ENCODE measurements around the gene BET1. TPM values are rescaled to one million over a fixed set of nuclear protein-coding genes. Genes with fewer than 3 reads are reported as not detected.

The BET1 gene
- polyA plus RNA-seq, 1 of the 3 experiments (the other 2 are of a cell fraction) = 20.1 TPM

- TF ChIP-seq YY1 (IDR thresholded peaks at IDR 0.05; ENCODE audit: low read depth) (0 out of 2 replicates have a peak, but pooled peaks have one; percentile 27), CHD2 (IDR thresholded peaks at IDR 0.05; ENCODE audit: low read length, partially characterized antibody) (no peak), FOXJ3 (CRISPR knock-in tag; IDR thresholded peaks at IDR 0.05) (no peak), GATA2 (CRISPR knock-in tag; IDR thresholded peaks at IDR 0.05) (0 out of 2 replicates have a peak, but pooled peaks have one; percentile 22), NRF1 (IDR thresholded peaks at IDR 0.05; ENCODE audit: low read depth, low read length) (no peak)
Observed at GRCh38 chr7:93958216-93958615, 45.9 kb downstream of the BET1 start (continued).

GRCh38 chr7:93957767-93958166, 46.4 kb downstream of the BET1 start:
- H2AFZ ChIP-seq (ENCODE audit: low read depth) = peak overlapping the region; percentile 20
- no peaks in the 10 kb centered on the region for H3K79me2 ChIP-seq (ENCODE audit: insufficient read depth)
- H3F3A ChIP-seq (replicated peaks; ENCODE audit: insufficient read depth) = peaks cover 3% of the 10 kb centered on the region
- no peaks in the 10 kb centered on the region for H3K27me3 ChIP-seq (ENCODE audit: insufficient read depth)
- 80% methylated on average over 1 of the region's 1 CpG for WGBS (ENCODE audit: low lambda C conversion rate)
- ChIA-PET CTCF (interaction anchor here (1.5 to 2.3 kb wide), 2 partner anchors 29 to 320 kb away, joined by 3 to 6 read pairs; no protein-coding TSS in a partner anchor), POLR2A (no interaction called here)
- peaks cover 10 to 23% of the 10 kb centered on the region in 2 experiments; a peak in 3 of 4 replicates for H3K4me1 ChIP-seq (ENCODE audit: control insufficient read depth in 1 of 2, insufficient read depth in 2 of 2, low read depth in 1 of 2, low read length in 1 of 2)
- no peaks in the 10 kb centered on the region for H3K36me3 ChIP-seq (replicated peaks in 1 of 2; ENCODE audit: control insufficient read depth in 1 of 2, insufficient read depth in 2 of 2, low read length in 1 of 2)
- H3K9me3 ChIP-seq = no peaks in the 10 kb centered on the region
- H3K4me3 ChIP-seq (ENCODE audit: low read depth in 2 of 2, low read length in 1 of 2) = peak overlapping the region in 1 of 2 experiments; percentile 2; a peak in 2 of 4 replicates
- TF ChIP-seq SMC3 (IDR thresholded peaks at IDR 0.05; ENCODE audit: low read depth, low read length) (no peak), RCOR1 (IDR thresholded peaks at IDR 0.05; ENCODE audit: low read length) (no peak), RFX5 (IDR thresholded peaks at IDR 0.05; ENCODE audit: low read length) (no peak), NRF1 (IDR thresholded peaks at IDR 0.05; ENCODE audit: low read depth, low read length) (no peak), PBX3 (IDR thresholded peaks at IDR 0.05) (peak; percentile 44; the same call in 1 of the 2 replicates), EZH2phosphoT487 (IDR thresholded peaks at IDR 0.05; ENCODE audit: borderline replicate concordance, low read depth) (no peak), FOXJ3 (CRISPR knock-in tag; IDR thresholded peaks at IDR 0.05) (no peak), TCF12 (IDR thresholded peaks at IDR 0.05) (0 out of 2 replicates have a peak, but pooled peaks have one; percentile 10)
- H4K20me1 ChIP-seq (ENCODE audit: insufficient read depth) = no peaks in the 10 kb centered on the region
- DNase-seq = no peak
- H3K27ac ChIP-seq (ENCODE audit: low read depth in 2 of 2, low read length in 1 of 2) = peak overlapping the region; percentile 27 to 80
- H3K9me2 ChIP-seq = no peaks in the 10 kb centered on the region
- H3K4me2 ChIP-seq = peak overlapping the region; percentile 52
- no peak overlapping the region; the same call in 1 of the 2 replicates for H3K9ac ChIP-seq

GRCh38 chr7:93955304-93955703, 48.9 kb downstream of the BET1 start:
- H3K4me2 ChIP-seq = no peak overlapping the region
- 95% methylated on average over 2 of the region's 2 CpGs for WGBS (ENCODE audit: low lambda C conversion rate)

More at GRCh38 chr7:93955304-93955703, 48.9 kb downstream of the BET1 start:
- Histone ChIP-seq H4K20me1 (ENCODE audit: insufficient read depth) (no peaks in the 10 kb centered on the region), H3K9ac (no peak overlapping the region), H3K9me2 (no peaks in the 10 kb centered on the region), H3K27ac (ENCODE audit: low read depth in 2 of 2, low read length in 1 of 2) (no peak overlapping the region), H3K79me2 (ENCODE audit: insufficient read depth) (no peaks in the 10 kb centered on the region), H3K36me3 (replicated peaks in 1 of 2; ENCODE audit: control insufficient read depth in 1 of 2, insufficient read depth in 2 of 2, low read length in 1 of 2) (no peaks in the 10 kb centered on the region), H3K27me3 (ENCODE audit: insufficient read depth) (no peaks in the 10 kb centered on the region), H3K4me3 (ENCODE audit: low read depth in 2 of 2, low read length in 1 of 2) (no peak overlapping the region), H3K9me3 (no peaks in the 10 kb centered on the region), H3K4me1 (ENCODE audit: control insufficient read depth in 1 of 2, insufficient read depth in 2 of 2, low read depth in 1 of 2, low read length in 1 of 2) (peaks cover 10 to 23% of the 10 kb centered on the region in 2 experiments; a peak in 3 of 4 replicates), H2AFZ (ENCODE audit: low read depth) (no peak overlapping the region), H3F3A (replicated peaks; ENCODE audit: insufficient read depth) (peaks cover 6% of the 10 kb centered on the region)
- POLR2A ChIA-PET = no interaction called here
- CTCF ChIA-PET = interaction anchor here (1.3 to 1.7 kb wide), 2 partner anchors 10 to 27 kb away, joined by 3 to 4 read pairs; no protein-coding TSS in a partner anchor
- no peak for DNase-seq
- TF ChIP-seq MAX (IDR thresholded peaks at IDR 0.05; ENCODE audit: low read depth) (no peak), FOXJ3 (CRISPR knock-in tag; IDR thresholded peaks at IDR 0.05) (no peak), TCF12 (IDR thresholded peaks at IDR 0.05) (no peak), ELF1 (IDR thresholded peaks at IDR 0.05) (no peak), CTCF (IDR thresholded peaks at IDR 0.05) (no peak), TEAD4 (IDR thresholded peaks at IDR 0.05; ENCODE audit: borderline replicate concordance, insufficient read depth) (no peak), IRF3 (IDR thresholded peaks at IDR 0.05; ENCODE audit: low read depth, low read length) (no peak), RCOR1 (IDR thresholded peaks at IDR 0.05; ENCODE audit: low read length) (no peak), FOSL2 (IDR thresholded peaks at IDR 0.05; ENCODE audit: borderline replicate concordance, low read depth) (no peak), YY1 (IDR thresholded peaks at IDR 0.05; ENCODE audit: low read depth) (no peak), EP300 (IDR thresholded peaks at IDR 0.05; ENCODE audit: borderline replicate concordance in 1 of 2, low read depth in 1 of 2, low read length in 1 of 2) (no peak)
